ENCODE measurements around the gene MCF2L.

DNA sequence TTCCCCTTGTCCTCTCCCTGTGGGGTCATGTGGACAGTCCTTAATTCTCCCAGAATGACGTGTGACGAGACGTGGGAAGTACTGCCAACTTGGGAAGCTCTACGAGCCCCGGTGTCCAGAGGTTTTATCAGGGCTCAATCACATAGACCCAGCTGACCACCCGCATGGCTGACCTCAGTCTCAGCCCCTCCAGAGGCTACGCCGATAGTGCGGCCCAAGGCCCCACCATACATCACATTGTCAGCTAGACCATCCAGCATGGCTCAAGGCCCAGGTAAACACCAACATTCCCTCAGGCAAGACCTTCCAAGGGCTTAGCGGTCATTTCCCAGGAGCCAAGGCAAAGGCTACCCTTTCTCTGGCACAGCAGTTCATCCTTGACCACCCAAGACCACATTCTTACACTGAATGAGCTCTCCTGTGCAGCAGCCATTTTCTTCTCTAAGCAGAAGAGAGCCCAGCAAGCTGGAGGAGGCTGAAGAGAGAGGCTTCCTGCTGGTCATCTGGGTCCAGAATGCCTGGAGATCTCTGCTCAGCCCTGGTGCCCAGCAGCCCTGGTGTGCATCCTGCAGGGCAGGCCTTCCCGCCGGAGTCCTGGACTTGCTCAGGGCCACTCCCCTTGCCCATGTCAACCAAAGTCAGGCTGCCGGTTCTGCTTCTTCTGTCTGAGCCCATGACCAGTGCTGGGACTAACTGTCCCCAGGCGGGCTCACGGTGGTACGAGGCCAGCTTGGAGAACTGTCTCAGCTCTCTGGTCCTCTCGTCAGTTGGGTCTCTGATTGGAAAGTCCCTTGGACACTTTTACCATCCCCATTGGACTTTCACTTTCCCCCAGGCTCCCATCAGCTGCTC, 145.7 kb downstream of the MCF2L start:
- TF ChIP-seq, protein P1, sequence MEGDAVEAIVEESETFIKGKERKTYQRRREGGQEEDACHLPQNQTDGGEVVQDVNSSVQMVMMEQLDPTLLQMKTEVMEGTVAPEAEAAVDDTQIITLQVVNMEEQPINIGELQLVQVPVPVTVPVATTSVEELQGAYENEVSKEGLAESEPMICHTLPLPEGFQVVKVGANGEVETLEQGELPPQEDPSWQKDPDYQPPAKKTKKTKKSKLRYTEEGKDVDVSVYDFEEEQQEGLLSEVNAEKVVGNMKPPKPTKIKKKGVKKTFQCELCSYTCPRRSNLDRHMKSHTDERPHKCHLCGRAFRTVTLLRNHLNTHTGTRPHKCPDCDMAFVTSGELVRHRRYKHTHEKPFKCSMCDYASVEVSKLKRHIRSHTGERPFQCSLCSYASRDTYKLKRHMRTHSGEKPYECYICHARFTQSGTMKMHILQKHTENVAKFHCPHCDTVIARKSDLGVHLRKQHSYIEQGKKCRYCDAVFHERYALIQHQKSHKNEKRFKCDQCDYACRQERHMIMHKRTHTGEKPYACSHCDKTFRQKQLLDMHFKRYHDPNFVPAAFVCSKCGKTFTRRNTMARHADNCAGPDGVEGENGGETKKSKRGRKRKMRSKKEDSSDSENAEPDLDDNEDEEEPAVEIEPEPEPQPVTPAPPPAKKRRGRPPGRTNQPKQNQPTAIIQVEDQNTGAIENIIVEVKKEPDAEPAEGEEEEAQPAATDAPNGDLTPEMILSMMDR (IDR thresholded peaks at IDR 0.05) = no peak
- no peak for TF ChIP-seq POLR2A (IDR thresholded peaks at IDR 0.05)
